HL-60 (cell line): ENCODE data around the gene ERC2.

Experiments
- DNase-seq, 2 experiments: peaks; one replicate each; pipeline ENCODE4 v3.0.0-alpha.2; 2010 to 2020; ENCODE audit warnings: low read depth in 1 of 2, low spot score in 1 of 2
- H3K27ac ChIP-seq: fragments of 250-450 bp; sonication (Bioruptor Pico); replicated peaks from 2 replicates; pipeline ENCODE4 v1.5.1; 2020; ENCODE audit warnings: mild to moderate bottlenecking, moderate library complexity
- H3K27me3 ChIP-seq: fragments of 250-450 bp; sonication (Bioruptor Pico); 2 replicates; pipeline ENCODE4 v1.5.1; 2021; ENCODE audit warnings: mild to moderate bottlenecking, moderate library complexity; ENCODE audit not compliant: insufficient read depth, poor library complexity, severe bottlenecking
- H3K4me3 ChIP-seq: replicated peaks from 2 replicates; pipeline ENCODE4 v1.5.1; 2011; ENCODE audit warnings: mild to moderate bottlenecking, control low read depth, low read length; ENCODE audit not compliant: insufficient read depth
- CTCF ChIP-seq: IDR thresholded peaks from one replicate; pipeline ENCODE4 v1.5.1; 2011; ENCODE audit warnings: low read length, control low read depth, inconsistent platforms; ENCODE audit not compliant: insufficient read depth
- GABPA ChIP-seq: IDR thresholded peaks from 2 replicates; pipeline ENCODE4 v1.6.1; 2012; ENCODE audit warnings: low read depth
- POLR2AphosphoS5 ChIP-seq: IDR thresholded peaks from 2 replicates; pipeline ENCODE4 v1.6.1; 2012; ENCODE audit warnings: low read depth
- SPI1 ChIP-seq: IDR thresholded peaks from 2 replicates; pipeline ENCODE4 v1.6.1; 2012; ENCODE audit warnings: low read depth, mild to moderate bottlenecking, borderline replicate concordance
- TF ChIP-seq, protein P1 (sequence below): IDR thresholded peaks from 2 replicates; pipeline ENCODE4 v1.6.1; 2012; ENCODE audit warnings: low read depth; ENCODE audit not compliant: insufficient replicate concordance

The ERC2 gene

GRCh38 chr3:55815262-55815661 is 653.0 kb downstream of the ERC2 start:
- H3K27ac ChIP-seq = no peak overlapping the region
- no peaks in the 10 kb centered on the region for H3K27me3 ChIP-seq
- no peak for DNase-seq
- no peak overlapping the region for H3K4me3 ChIP-seq
- no peak for TF ChIP-seq POLR2AphosphoS5
- TF ChIP-seq, protein P1, sequence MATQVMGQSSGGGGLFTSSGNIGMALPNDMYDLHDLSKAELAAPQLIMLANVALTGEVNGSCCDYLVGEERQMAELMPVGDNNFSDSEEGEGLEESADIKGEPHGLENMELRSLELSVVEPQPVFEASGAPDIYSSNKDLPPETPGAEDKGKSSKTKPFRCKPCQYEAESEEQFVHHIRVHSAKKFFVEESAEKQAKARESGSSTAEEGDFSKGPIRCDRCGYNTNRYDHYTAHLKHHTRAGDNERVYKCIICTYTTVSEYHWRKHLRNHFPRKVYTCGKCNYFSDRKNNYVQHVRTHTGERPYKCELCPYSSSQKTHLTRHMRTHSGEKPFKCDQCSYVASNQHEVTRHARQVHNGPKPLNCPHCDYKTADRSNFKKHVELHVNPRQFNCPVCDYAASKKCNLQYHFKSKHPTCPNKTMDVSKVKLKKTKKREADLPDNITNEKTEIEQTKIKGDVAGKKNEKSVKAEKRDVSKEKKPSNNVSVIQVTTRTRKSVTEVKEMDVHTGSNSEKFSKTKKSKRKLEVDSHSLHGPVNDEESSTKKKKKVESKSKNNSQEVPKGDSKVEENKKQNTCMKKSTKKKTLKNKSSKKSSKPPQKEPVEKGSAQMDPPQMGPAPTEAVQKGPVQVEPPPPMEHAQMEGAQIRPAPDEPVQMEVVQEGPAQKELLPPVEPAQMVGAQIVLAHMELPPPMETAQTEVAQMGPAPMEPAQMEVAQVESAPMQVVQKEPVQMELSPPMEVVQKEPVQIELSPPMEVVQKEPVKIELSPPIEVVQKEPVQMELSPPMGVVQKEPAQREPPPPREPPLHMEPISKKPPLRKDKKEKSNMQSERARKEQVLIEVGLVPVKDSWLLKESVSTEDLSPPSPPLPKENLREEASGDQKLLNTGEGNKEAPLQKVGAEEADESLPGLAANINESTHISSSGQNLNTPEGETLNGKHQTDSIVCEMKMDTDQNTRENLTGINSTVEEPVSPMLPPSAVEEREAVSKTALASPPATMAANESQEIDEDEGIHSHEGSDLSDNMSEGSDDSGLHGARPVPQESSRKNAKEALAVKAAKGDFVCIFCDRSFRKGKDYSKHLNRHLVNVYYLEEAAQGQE = no peak
- TF ChIP-seq CTCF = no peak
- TF ChIP-seq GABPA = no peak
- TF ChIP-seq SPI1 = no peak

DNA sequence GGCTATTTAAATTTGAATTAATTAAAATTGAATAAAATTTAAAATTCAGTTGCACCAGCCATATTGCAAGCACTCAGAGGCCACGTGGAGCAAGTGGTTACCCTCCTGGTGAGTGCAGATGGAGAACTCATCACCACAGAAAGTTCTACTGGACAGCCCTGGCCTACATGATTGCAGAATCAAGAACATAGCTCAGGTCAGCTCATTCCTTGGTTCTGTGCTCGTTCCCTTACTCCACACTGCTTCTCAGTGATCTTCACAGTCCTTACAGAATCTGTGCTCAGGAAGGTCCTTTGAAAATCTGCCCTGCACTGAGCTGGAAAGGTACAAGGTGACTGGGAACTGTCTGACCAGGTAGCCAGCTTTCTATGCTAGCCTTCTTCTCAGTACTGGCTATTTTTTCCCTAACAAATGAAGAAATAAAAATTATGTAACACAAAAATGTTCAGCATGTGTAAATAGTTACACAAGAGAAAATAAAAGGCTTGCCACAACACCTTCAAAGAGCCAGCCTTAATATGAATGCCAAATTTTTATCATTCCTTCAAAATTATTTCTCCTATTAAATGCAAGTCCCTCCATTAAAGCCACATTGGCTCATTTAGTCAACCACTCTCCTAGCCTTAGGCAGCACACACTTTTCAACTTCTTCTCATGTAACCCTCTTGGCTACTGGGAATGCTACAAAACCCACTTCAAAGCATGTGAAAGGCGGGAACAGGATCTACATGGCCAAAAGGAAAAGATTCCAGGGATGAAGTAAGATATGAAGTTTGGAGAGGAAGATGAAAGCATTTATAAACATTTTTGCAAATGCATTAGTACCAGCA is 654.8 kb downstream of the ERC2 start:
- Histone ChIP-seq H3K4me3 (no peak overlapping the region), H3K27me3 (peaks cover 2% of the 10 kb centered on the region), H3K27ac (no peak overlapping the region)
- no peak for TF ChIP-seq GABPA
- TF ChIP-seq, protein P1 = no peak
- TF ChIP-seq POLR2AphosphoS5 = no peak
- no peak for TF ChIP-seq CTCF
- TF ChIP-seq SPI1 = no peak
- DNase-seq = no peak

DNA sequence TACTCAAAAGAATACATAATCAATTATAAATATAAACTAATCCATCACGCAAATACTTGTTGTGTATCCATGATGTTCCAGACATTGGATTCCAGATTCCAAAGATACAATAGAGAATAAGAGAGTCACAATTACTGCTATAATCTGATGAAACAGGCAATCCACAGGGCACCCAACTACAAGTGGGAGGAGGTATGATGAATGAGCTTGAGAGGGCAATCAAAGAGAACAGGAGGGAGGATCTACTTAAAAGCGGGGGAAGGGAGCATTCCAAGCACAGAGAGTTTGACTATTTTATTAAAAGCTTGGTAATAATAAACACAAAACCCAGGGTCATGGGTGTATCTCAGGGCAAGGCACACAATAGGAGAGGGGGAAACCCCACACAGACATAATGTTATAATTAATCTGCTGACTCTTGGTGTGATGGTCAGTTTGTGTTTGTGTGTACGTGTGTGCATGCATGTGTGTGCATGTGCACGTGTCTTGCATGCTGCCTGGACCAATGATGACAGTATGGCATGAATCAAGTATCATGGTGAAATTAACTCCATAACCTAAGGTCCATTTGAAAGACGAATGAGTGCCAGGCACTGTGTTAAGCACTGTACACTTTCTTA is 655.8 kb downstream of the ERC2 start:
- no peak overlapping the region for H3K4me3 ChIP-seq
- DNase-seq = no peak
- H3K27ac ChIP-seq = no peak overlapping the region
- peaks cover 2% of the 10 kb centered on the region for H3K27me3 ChIP-seq
- TF ChIP-seq CTCF = no peak
